H1 (cell line): ENCODE measurements around the gene GAN. TPM values are rescaled to one million over a fixed set of nuclear protein-coding genes. Genes with fewer than 3 reads are reported as not detected.

ENCODE experiments used
- BRCA1 ChIP-seq: IDR thresholded peaks from 2 replicates; pipeline ENCODE4 v1.6.1; 2012; ENCODE audit warnings: low read depth, low read length, improper control_type of control experiment
- CEBPB ChIP-seq: IDR thresholded peaks from 2 replicates; pipeline ENCODE4 v1.6.1; 2012; ENCODE audit warnings: low read depth, low read length
- E2F6 ChIP-seq: IDR thresholded peaks from 2 replicates; pipeline ENCODE4 v1.6.1; 2012; ENCODE audit warnings: inconsistent platforms
- FOSL1 ChIP-seq: IDR thresholded peaks from 2 replicates; pipeline ENCODE4 v1.6.1; 2011; ENCODE audit warnings: mild to moderate bottlenecking, low read depth, low read length, moderate library complexity; ENCODE audit not compliant: insufficient read depth
- KDM4A ChIP-seq: IDR thresholded peaks from one replicate; pipeline ENCODE4 v1.7.1; 2012; ENCODE audit warnings: low read depth, mild to moderate bottlenecking, moderate library complexity, low read length, inconsistent platforms; ENCODE audit not compliant: severe bottlenecking
- NANOG ChIP-seq: IDR thresholded peaks from 2 replicates; pipeline ENCODE4 v1.6.1; 2011; ENCODE audit warnings: low read length, low read depth, mild to moderate bottlenecking, inconsistent platforms; ENCODE audit not compliant: insufficient read depth, poor library complexity, severe bottlenecking
- SP1 ChIP-seq: IDR thresholded peaks from 2 replicates; pipeline ENCODE4 v1.6.1; 2011; ENCODE audit warnings: low read depth, low read length
- SP2 ChIP-seq: IDR thresholded peaks from 2 replicates; pipeline ENCODE4 v1.6.1; 2012; ENCODE audit warnings: mild to moderate bottlenecking, low read length, inconsistent platforms
- TAF1 ChIP-seq: IDR thresholded peaks from 2 replicates; pipeline ENCODE4 v1.6.1; 2011; ENCODE audit warnings: mild to moderate bottlenecking, low read depth, low read length
- polyA plus RNA-seq, 7 experiments: library from polyadenylated mRNA; depleted of rRNA in 3 of 7; stranded (reverse) in 5 of 7; unstranded in 2 of 7; fragments of >200 nt in 5 of 7; fragments of 200-250 nt in 2 of 7; gene quantifications; 1 replicate in 5 of 7; 2 replicates in 1 of 7; 4 replicates in 1 of 7; pipeline versions ENCODE4 v1.2.1 to v1.2.3, GENCODE V29; 2011 to 2013; ENCODE audit warnings: missing spikeins in 2 of 7, mixed read lengths in 2 of 7
- total RNA-seq: library from RNA; stranded (reverse); fragmentation: NEBNext Ultra II Directional; extraction: Animal tissue kit (Norgen Biotek cat#: 25700); gene quantifications from 2 replicates; pipeline ENCODE4 v1.2.1, GENCODE V29; 2021

Gene GAN
- total and polyA plus RNA-seq, 2 of the 8 experiments (the other 6 are each of a cell fraction or from before 2014, with no cell fraction given), result 4.5 to 23.9 TPM

GRCh38 chr16:81397058-81397878, 82.5 kb downstream of the GAN start (continued):
- TF ChIP-seq KDM4A (no peak), FOSL1 (no peak), SP1 (no peak), TAF1 (no peak), SP2 (no peak), E2F6 (no peak), BRCA1 (no peak), CEBPB (no peak), NANOG (no peak)
